ENCODE data around the gene GALC. TPM values are rescaled to one million over a fixed set of nuclear protein-coding genes. Genes with fewer than 3 reads are reported as not detected.
"Not testable (repeated sequence)": the region's sequence is repeated elsewhere in the genome, so short reads cannot be mapped to it uniquely, and the experiment has no call there.

Gene GALC
- total RNA-seq, 2 donors from 2014 or later, result 31.8 to 76.0 TPM

- no peaks in the 10 kb centered on the region for H3K36me3 ChIP-seq (ENCODE audit: control insufficient read depth, insufficient read depth, low read length)
- TF ChIP-seq CTCF (conservative IDR thresholded peaks at IDR 0.05), result no peak
- no peaks in the 10 kb centered on the region for H3K36me3 Mint-ChIP-seq (ENCODE audit: low read depth)
- DNase-seq, result no peak
- no peak overlapping the region for H3K27ac ChIP-seq (ENCODE audit: low read depth, low read length)
- no peak overlapping the region for H3K9ac ChIP-seq (ENCODE audit: extremely low read depth, low read length, poor library complexity, severe bottlenecking)
- peaks cover 7% of the 10 kb centered on the region for H3K4me1 ChIP-seq (ENCODE audit: control insufficient read depth, insufficient read depth, low read length)
- H3K9me3 ChIP-seq (ENCODE audit: control insufficient read depth, low read length), result no peaks in the 10 kb centered on the region
- no peaks in the 10 kb centered on the region for H3K27me3 ChIP-seq (ENCODE audit: control insufficient read depth, insufficient read depth, low read length, poor library complexity, severe bottlenecking)
- H3K9me3 Mint-ChIP-seq, result peaks cover 4% of the 10 kb centered on the region
- no peaks in the 10 kb centered on the region for H3K27me3 Mint-ChIP-seq (ENCODE audit: insufficient read depth)
- peaks cover 24% of the 10 kb centered on the region for H3K4me1 Mint-ChIP-seq
- WGBS, 2 experiments (ENCODE audit: insufficient coverage in 1 of 2, insufficient read length in 1 of 2), result 86 to 98% methylated on average over 1 to 2 of the region's 2 CpGs
- H3K27ac Mint-ChIP-seq, result no peak overlapping the region
- H3K4me3 ChIP-seq (ENCODE audit: low read length), result no peak overlapping the region
- no peak overlapping the region for H3K4me3 Mint-ChIP-seq
These were observed 36.5 kb upstream of the GALC start for GRCh38 chr14:88029500-88029899.

DNA sequence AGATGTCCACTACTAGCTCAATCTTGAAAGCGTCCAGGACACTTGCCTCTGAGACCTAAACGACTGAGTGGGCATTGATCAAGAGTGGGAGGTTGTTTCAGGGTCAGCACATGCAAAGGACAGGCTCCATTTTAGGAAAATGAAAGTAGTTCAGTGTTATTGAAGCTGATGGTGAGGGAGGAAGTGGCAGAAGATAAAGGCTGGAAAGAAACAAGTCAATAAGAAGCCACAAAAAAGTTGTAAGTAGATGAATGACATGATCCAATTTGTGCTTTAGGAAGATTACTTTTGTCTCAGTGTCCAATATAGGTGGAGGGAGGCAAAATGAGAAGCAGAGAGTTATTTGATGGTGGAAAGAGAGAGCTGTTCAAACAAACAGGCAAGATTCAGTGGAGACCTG is 33.9 kb upstream of the GALC start:
- no peak for TF ChIP-seq CTCF (conservative IDR thresholded peaks at IDR 0.05)
- Mint-ChIP-seq H3K27ac (no peak overlapping the region), H3K4me3 (no peak overlapping the region), H3K9me3 (no peaks in the 10 kb centered on the region), H3K4me1 (peaks cover 45% of the 10 kb centered on the region), H3K36me3 (ENCODE audit: low read depth) (no peaks in the 10 kb centered on the region), H3K27me3 (ENCODE audit: insufficient read depth) (no peaks in the 10 kb centered on the region)
- H3K27ac ChIP-seq (ENCODE audit: low read depth, low read length), result no peak overlapping the region
- WGBS, 2 experiments (ENCODE audit: insufficient coverage in 1 of 2, insufficient read length in 1 of 2), result 75 to 93% methylated on average over 2 of the region's 2 CpGs
- H3K9ac ChIP-seq (ENCODE audit: extremely low read depth, low read length, poor library complexity, severe bottlenecking), result no peak overlapping the region
- DNase-seq, result no peak
- no peaks in the 10 kb centered on the region for H3K9me3 ChIP-seq (ENCODE audit: control insufficient read depth, low read length)
- H3K4me3 ChIP-seq (ENCODE audit: low read length), result no peak overlapping the region
- H3K36me3 ChIP-seq (ENCODE audit: control insufficient read depth, insufficient read depth, low read length), result no peaks in the 10 kb centered on the region
- H3K27me3 ChIP-seq (ENCODE audit: control insufficient read depth, insufficient read depth, low read length, poor library complexity, severe bottlenecking), result no peaks in the 10 kb centered on the region
- H3K4me1 ChIP-seq (ENCODE audit: control insufficient read depth, insufficient read depth, low read length), result peaks cover 7% of the 10 kb centered on the region

DNA sequence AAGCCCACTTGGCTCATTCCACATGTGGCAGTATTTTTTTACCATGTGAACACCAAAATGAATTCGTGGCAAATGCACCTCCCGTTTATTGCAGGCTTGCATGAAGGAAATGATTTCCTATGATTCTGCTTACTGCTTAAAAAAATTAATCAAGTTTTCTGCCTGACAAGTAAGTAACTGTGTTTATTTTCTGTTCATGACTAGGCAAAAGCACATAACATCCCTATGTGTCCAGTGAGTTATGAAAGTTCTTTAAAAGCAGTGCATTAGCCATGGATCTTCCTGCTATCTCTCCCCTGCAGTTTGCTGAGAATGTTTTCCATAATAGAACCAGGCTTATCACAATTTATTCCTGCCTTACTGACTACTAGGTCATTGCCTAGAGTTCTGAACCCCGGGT is 32.3 kb upstream of the GALC start:
- H3K4me1 ChIP-seq (ENCODE audit: control insufficient read depth, insufficient read depth, low read length), result peaks cover 7% of the 10 kb centered on the region
- no peaks in the 10 kb centered on the region for H3K36me3 ChIP-seq (ENCODE audit: control insufficient read depth, insufficient read depth, low read length)
- Mint-ChIP-seq H3K36me3 (ENCODE audit: low read depth) (no peaks in the 10 kb centered on the region), H3K4me1 (peaks cover 45% of the 10 kb centered on the region), H3K4me3 (peak overlapping the region; percentile 23), H3K9me3 (no peaks in the 10 kb centered on the region), H3K27ac (peak overlapping the region; percentile 91), H3K27me3 (ENCODE audit: insufficient read depth) (no peaks in the 10 kb centered on the region)
- TF ChIP-seq CTCF (conservative IDR thresholded peaks at IDR 0.05), result no peak
- H3K9me3 ChIP-seq (ENCODE audit: control insufficient read depth, low read length), result no peaks in the 10 kb centered on the region
- 89 to 94% methylated on average over 2 to 3 of the region's 3 CpGs for WGBS, 2 experiments (ENCODE audit: insufficient coverage in 1 of 2, insufficient read length in 1 of 2)
- no peak overlapping the region for H3K9ac ChIP-seq (ENCODE audit: extremely low read depth, low read length, poor library complexity, severe bottlenecking)
- peak overlapping the region; percentile 39 for H3K27ac ChIP-seq (ENCODE audit: low read depth, low read length)
- DNase-seq, result no peak
- H3K27me3 ChIP-seq (ENCODE audit: control insufficient read depth, insufficient read depth, low read length, poor library complexity, severe bottlenecking), result no peaks in the 10 kb centered on the region
- H3K4me3 ChIP-seq (ENCODE audit: low read length), result peak overlapping the region; percentile 37

- H3K9ac ChIP-seq (ENCODE audit: extremely low read depth, low read length, poor library complexity, severe bottlenecking); H3K27me3 ChIP-seq (ENCODE audit: control insufficient read depth, insufficient read depth, low read length, poor library complexity, severe bottlenecking); H3K9me3 ChIP-seq (ENCODE audit: control insufficient read depth, low read length); H3K27me3 Mint-ChIP-seq (ENCODE audit: insufficient read depth); H3K4me1 ChIP-seq (ENCODE audit: control insufficient read depth, insufficient read depth, low read length); H3K27ac ChIP-seq (ENCODE audit: low read depth, low read length); DNase-seq; H3K36me3 Mint-ChIP-seq (ENCODE audit: low read depth); H3K36me3 ChIP-seq (ENCODE audit: control insufficient read depth, insufficient read depth, low read length); H3K9me3 Mint-ChIP-seq: not testable (repeated sequence)
- peaks cover 50% of the 10 kb centered on the region for H3K4me1 Mint-ChIP-seq
- peak overlapping the region; percentile 23 for H3K4me3 Mint-ChIP-seq
- H3K27ac Mint-ChIP-seq, result peak overlapping the region; percentile 91
- peak overlapping the region; percentile 13 for H3K4me3 ChIP-seq (ENCODE audit: low read length)
- 52 to 81% methylated on average over 5 to 11 of the region's 11 CpGs for WGBS, 2 experiments (ENCODE audit: insufficient coverage in 1 of 2, insufficient read length in 1 of 2)
These were observed 31.5 kb upstream of the GALC start for GRCh38 chr14:88024252-88025086.

All from endodermal cell (in vitro differentiated cells).